ENCODE measurements around the gene FGF9. TPM values are rescaled to one million over a fixed set of nuclear protein-coding genes. Genes with fewer than 3 reads are reported as not detected.

Gene FGF9
- total and polyA plus RNA-seq, 10 of the 15 experiments (the other 5 are each of a cell fraction or from before 2014, with no cell fraction given), result 0.05 to 1.5 (median 0.83) TPM

GRCh38 chr13:21677075-21677623 lies 6.3 kb downstream of the FGF9 start:
- H3K36me3 ChIP-seq (ENCODE audit: control insufficient read depth in 2 of 2, insufficient read depth in 2 of 2, low read length in 1 of 2), result no peaks in the 10 kb centered on the region
- no peak overlapping the region for H3K9ac ChIP-seq (ENCODE audit: control insufficient read depth, insufficient read depth, low read length)
- ChIA-PET POLR2A (no interaction called here), SMC1A (ENCODE audit: uncharacterized antibody, unreplicated experiment) (interaction anchor here (1.3 kb wide), 1 partner anchor 39 kb away, joined by 3 read pairs; no protein-coding TSS in a partner anchor), RAD21 (ENCODE audit: unreplicated experiment) (interaction anchor here (1.2 kb wide), 1 partner anchor 602 kb away, joined by 3 read pairs; no protein-coding TSS in a partner anchor), CTCF (interaction anchor here (0.7 kb wide), 1 partner anchor 644 kb away, joined by 3 read pairs; no protein-coding TSS in a partner anchor)
- BruUV-seq (replicated peaks), result no TSS peak
- intact Hi-C loops (cut with micrococcal nuclease; ENCODE audit: unreplicated experiment) (no loop called here), in situ Hi-C loops (cut with MboI) (no loop called here)
- no peak overlapping the region for H2AFZ ChIP-seq (ENCODE audit: control insufficient read depth, low read depth, low read length)
- DNase-seq (ENCODE audit: low read depth, low spot score), result no peak
- no peak overlapping the region for H3K4me3 ChIP-seq
- TF ChIP-seq NFYA (IDR thresholded peaks at IDR 0.05; ENCODE audit: borderline replicate concordance, low read depth, low read length), result no peak
- TF ChIP-seq YY1 (IDR thresholded peaks at IDR 0.05; ENCODE audit: low read depth, low read length), result no peak
- no peak for TF ChIP-seq SP1 (IDR thresholded peaks at IDR 0.05; ENCODE audit: low read depth, low read length)
- no peak overlapping the region for H3K27ac ChIP-seq (ENCODE audit: control insufficient read depth, insufficient read depth)
- no peaks in the 10 kb centered on the region for H3K79me2 ChIP-seq (ENCODE audit: control insufficient read depth, insufficient read depth, low read length)
- peaks cover 6 to 30% of the 10 kb centered on the region in 2 experiments for H3K27me3 ChIP-seq (replicated peaks in 1 of 2; ENCODE audit: control insufficient read depth in 2 of 2, insufficient read depth in 2 of 2, low read length in 1 of 2)
- FAIRE-seq, result no peak
- 56% methylated on average over 3 of the region's 3 CpGs for WGBS (ENCODE audit: insufficient coverage, insufficient replicate concordance, low lambda C conversion rate, missing lambda C conversion rate)
- no peaks in the 10 kb centered on the region for H3K9me3 ChIP-seq (replicated peaks; ENCODE audit: control insufficient read depth, insufficient read depth, low read length)
- H3K4me2 ChIP-seq (ENCODE audit: control insufficient read depth, insufficient read depth), result no peak overlapping the region
- H4K20me1 ChIP-seq (ENCODE audit: control insufficient read depth, insufficient read depth), result no peaks in the 10 kb centered on the region
- ATAC-seq, result no peak
- 0 out of 2 replicates have a peak, but pooled peaks cover 7% of the 10 kb centered on the region for H3K4me1 ChIP-seq (ENCODE audit: control insufficient read depth, insufficient read depth, low read length)

- SMC1A ChIA-PET (ENCODE audit: uncharacterized antibody, unreplicated experiment), result no interaction called here
- intact Hi-C loops (cut with micrococcal nuclease; ENCODE audit: unreplicated experiment), result no loop called here
- in situ Hi-C loops (cut with MboI), result no loop called here
- Histone ChIP-seq H3K9ac (ENCODE audit: control insufficient read depth, insufficient read depth, low read length) (no peak overlapping the region), H3K4me2 (ENCODE audit: control insufficient read depth, insufficient read depth) (no peak overlapping the region), H3K4me3 (no peak overlapping the region), H3K9me3 (replicated peaks; ENCODE audit: control insufficient read depth, insufficient read depth, low read length) (no peaks in the 10 kb centered on the region), H2AFZ (ENCODE audit: control insufficient read depth, low read depth, low read length) (no peak overlapping the region), H3K79me2 (ENCODE audit: control insufficient read depth, insufficient read depth, low read length) (no peaks in the 10 kb centered on the region), H3K4me1 (ENCODE audit: control insufficient read depth, insufficient read depth, low read length) (peaks cover 3% of the 10 kb centered on the region; the same call in 1 of the 2 replicates), H4K20me1 (ENCODE audit: control insufficient read depth, insufficient read depth) (no peaks in the 10 kb centered on the region), H3K27ac (ENCODE audit: control insufficient read depth, insufficient read depth) (no peak overlapping the region), H3K27me3 (replicated peaks in 1 of 2; ENCODE audit: control insufficient read depth in 2 of 2, insufficient read depth in 2 of 2, low read length in 1 of 2) (0 out of 4 replicates have a peak, but pooled peaks cover 0 to 4% of the 10 kb centered on the region in 2 experiments), H3K36me3 (ENCODE audit: control insufficient read depth in 2 of 2, insufficient read depth in 2 of 2, low read length in 1 of 2) (no peaks in the 10 kb centered on the region)
- no peak for TF ChIP-seq HDGF (IDR thresholded peaks at IDR 0.05)
- TF ChIP-seq ASH2L (IDR thresholded peaks at IDR 0.05; ENCODE audit: borderline replicate concordance, low read depth), result no peak
- no peak for TF ChIP-seq PML (IDR thresholded peaks at IDR 0.05; ENCODE audit: low read length)
- TF ChIP-seq BACH1 (IDR thresholded peaks at IDR 0.05; ENCODE audit: borderline replicate concordance), result no peak
- TF ChIP-seq BMI1 (IDR thresholded peaks at IDR 0.05; ENCODE audit: borderline replicate concordance), result no peak
- no peak for TF ChIP-seq POU2F2 (IDR thresholded peaks at IDR 0.05; ENCODE audit: borderline replicate concordance, low read depth, low read length)
- FAIRE-seq (no peak), ATAC-seq (no peak), DNase-seq (ENCODE audit: low read depth, low spot score) (no peak)
- WGBS (ENCODE audit: insufficient coverage, insufficient replicate concordance, low lambda C conversion rate, missing lambda C conversion rate), result 49% methylated on average over 6 of the region's 6 CpGs
- RAD21 ChIA-PET (ENCODE audit: unreplicated experiment), result no interaction called here
- CTCF ChIA-PET, result no interaction called here
- BruUV-seq (replicated peaks), result no TSS peak
- POLR2A ChIA-PET, result no interaction called here
These were observed 12.3 kb downstream of the FGF9 start for GRCh38 chr13:21683034-21683733.

Measured in GM12878 (cell line).